CD4-positive, alpha-beta T cell (primary cell): ENCODE results near the gene CNNM2. TPM values are rescaled to one million over a fixed set of nuclear protein-coding genes. Genes with fewer than 3 reads are reported as not detected.

ENCODE experiments used
- ATAC-seq: fragments of 200-7000 bp; cut with Tn5 transposase; one replicate; pipeline ENCODE4 v1.10.0; 2022; ENCODE audit warnings: mild to moderate bottlenecking; ENCODE audit not compliant: poor library complexity
- CTCF ChIA-PET: fragments of 350-600 bp; sonication (Branson Sonifier 250); formaldehyde crosslinking; loops from one replicate; lab custom pipeline; 2021; ENCODE audit warnings: antibody characterized with exemption, inconsistent platforms; lab: Charles Lee
- POLR2A ChIA-PET: fragments of 350-600 bp; sonication (Branson Sonifier 250); formaldehyde crosslinking; loops from one replicate; lab custom pipeline; 2021; ENCODE audit warnings: antibody characterized with exemption, inconsistent platforms; lab: Charles Lee
- DNase-seq, 14 experiments: peaks; one replicate each; pipeline ENCODE4 v3.0.0-alpha.2; 2013 to 2020; ENCODE audit warnings: mixed read lengths in 2 of 14
- H3K27ac ChIP-seq, 2 donors: one replicate each; pipeline versions ENCODE4 v1.5.1 to v1.7.0; 2013; ENCODE audit warnings: low read length in 2 of 2, low read depth in 1 of 2, mild to moderate bottlenecking in 1 of 2
- H3K27me3 ChIP-seq, 2 experiments: 1 replicate in 1 of 2; 2 replicates in 1 of 2; pipeline versions ENCODE4 v1.6.1 to v1.7.0; 2013; ENCODE audit warnings: low read length in 2 of 2, control low read depth in 1 of 2, mild to moderate bottlenecking in 1 of 2, moderate library complexity in 1 of 2; ENCODE audit not compliant: insufficient read depth in 2 of 2, control insufficient read depth in 1 of 2
- H3K36me3 ChIP-seq: one replicate; pipeline ENCODE4 v1.6.1; 2013; ENCODE audit warnings: low read length, control low read depth; ENCODE audit not compliant: insufficient read depth
- H3K4me1 ChIP-seq: one replicate; pipeline ENCODE4 v1.6.1; 2013; ENCODE audit warnings: low read length, control low read depth; ENCODE audit not compliant: insufficient read depth
- H3K4me3 ChIP-seq: one replicate; pipeline ENCODE4 v1.5.1; 2013; ENCODE audit warnings: mild to moderate bottlenecking, low read length, moderate library complexity
- H3K9me3 ChIP-seq, 2 experiments: 1 replicate in 1 of 2; 2 replicates in 1 of 2; pipeline versions ENCODE4 v1.6.1 to v1.7.0; 2013; ENCODE audit warnings: low read length in 2 of 2, mild to moderate bottlenecking in 2 of 2, control low read depth in 1 of 2, moderate library complexity in 1 of 2; ENCODE audit not compliant: control insufficient read depth in 1 of 2, insufficient read depth in 1 of 2
- H3K27ac Mint-ChIP-seq: one replicate; pipeline ENCODE4 v1.8.0; 2020; ENCODE audit warnings: mixed read lengths
- H3K27me3 Mint-ChIP-seq: one replicate; pipeline ENCODE4 v1.8.0; 2021; ENCODE audit warnings: mixed read lengths
- H3K36me3 Mint-ChIP-seq: one replicate; pipeline ENCODE4 v1.8.0; 2021; ENCODE audit warnings: low read depth, mixed read lengths
- H3K4me1 Mint-ChIP-seq: one replicate; pipeline ENCODE4 v1.8.0; 2021; ENCODE audit warnings: low read depth, mixed read lengths
- H3K4me3 Mint-ChIP-seq: one replicate; pipeline ENCODE4 v1.8.0; 2020; ENCODE audit warnings: mild to moderate bottlenecking, mixed read lengths
- H3K9me3 Mint-ChIP-seq: one replicate; pipeline ENCODE4 v1.8.0; 2020; ENCODE audit warnings: mixed read lengths
- CTCF ChIP-seq: fragments of 200-600 bp; IDR thresholded peaks from one replicate; pipeline ENCODE4 v1.8.0; 2022; ENCODE audit warnings: antibody characterized with exemption, mild to moderate bottlenecking
- intact Hi-C, 2 experiments: fragments of 100-400 bp; cut with DNase I in 1 of 2; cut with micrococcal nuclease in 1 of 2; formaldehyde crosslinking; loops; one replicate each; pipeline versions ENCODE4 v1.15.1 to v1.9.0; 2023 to 2025; cut with DNase I, micrococcal nuclease
- total RNA-seq, 174 experiments: library from RNA in 2 of 174; stranded (reverse) in 2 of 174; gene quantifications; one replicate each; pipeline ENCODE4 v1.2.3 and lab custom pipeline; 2021 to 2026

The CNNM2 gene
- total RNA-seq, 2 experiments from 2014 or later = 8.4 to 8.9 TPM

GRCh38 chr10:102919992-102920739 lies 2.1 kb downstream of the CNNM2 start:
- Histone ChIP-seq H3K9me3 (no peaks in the 10 kb centered on the region), H3K27ac (no peak overlapping the region), H3K36me3 (no peaks in the 10 kb centered on the region), H3K4me1 (peaks cover 34% of the 10 kb centered on the region), H3K4me3 (peak overlapping the region; percentile 92), H3K27me3 (no peaks in the 10 kb centered on the region)
- no peaks in the 10 kb centered on the region for H3K9me3 Mint-ChIP-seq
- ATAC-seq (no peak), DNase-seq (no peak)
- peak overlapping the region; percentile 91 for H3K4me3 Mint-ChIP-seq
- TF ChIP-seq CTCF = no peak
- peak overlapping the region; percentile 70 for H3K27ac Mint-ChIP-seq
- peaks cover 6% of the 10 kb centered on the region for H3K27me3 Mint-ChIP-seq
- POLR2A ChIA-PET = no interaction called here
- CTCF ChIA-PET = no interaction called here
- peaks cover 15% of the 10 kb centered on the region for H3K36me3 Mint-ChIP-seq
- peaks cover 74% of the 10 kb centered on the region for H3K4me1 Mint-ChIP-seq
- intact Hi-C loops = loop anchor here (2.0 to 5.0 kb wide), 8 partner anchors 65 to 768 kb away; partner anchors contain the start of genes WBP1L (in 2 of the 2), ACTR1A (in 1 of the 2), BORCS7 (in 1 of the 2) and NOLC1 (in 1 of the 2)

- Mint-ChIP-seq H3K27me3 (no peaks in the 10 kb centered on the region), H3K4me1 (peaks cover 61% of the 10 kb centered on the region), H3K4me3 (peak overlapping the region; percentile 18), H3K27ac (no peak overlapping the region), H3K36me3 (peaks cover 21% of the 10 kb centered on the region), H3K9me3 (no peaks in the 10 kb centered on the region)
- Histone ChIP-seq H3K27me3 (no peaks in the 10 kb centered on the region), H3K4me1 (peaks cover 17% of the 10 kb centered on the region), H3K36me3 (peaks cover 2% of the 10 kb centered on the region), H3K9me3 (no peaks in the 10 kb centered on the region), H3K27ac (no peak overlapping the region), H3K4me3 (no peak overlapping the region)
- POLR2A ChIA-PET = interaction anchor here (0.6 kb wide), 1 partner anchor 802 kb away, joined by 3 read pairs; no protein-coding TSS in a partner anchor
- CTCF ChIA-PET = no interaction called here
- DNase-seq = no peak
- no peak for TF ChIP-seq CTCF
- no peak for ATAC-seq
- intact Hi-C loops = no loop called here
Measured at GRCh38 chr10:102923601-102924000, 5.5 kb downstream of the CNNM2 start.

GRCh38 chr10:102926842-102927241 lies 8.7 kb downstream of the CNNM2 start:
- ChIA-PET CTCF (interaction anchor here (1.5 kb wide), 1 partner anchor 10 kb away, joined by 4 read pairs; no protein-coding TSS in a partner anchor), POLR2A (no interaction called here)
- Histone ChIP-seq H3K36me3 (peaks cover 2% of the 10 kb centered on the region), H3K4me1 (no peaks in the 10 kb centered on the region), H3K27ac (no peak overlapping the region), H3K27me3 (no peaks in the 10 kb centered on the region), H3K4me3 (no peak overlapping the region), H3K9me3 (no peaks in the 10 kb centered on the region)
- Mint-ChIP-seq H3K9me3 (no peaks in the 10 kb centered on the region), H3K36me3 (peaks cover 20% of the 10 kb centered on the region), H3K27me3 (no peaks in the 10 kb centered on the region), H3K27ac (no peak overlapping the region), H3K4me3 (no peak overlapping the region), H3K4me1 (peaks cover 33% of the 10 kb centered on the region)
- intact Hi-C loops = no loop called here
- ATAC-seq (no peak), DNase-seq (no peak)
- TF ChIP-seq CTCF = no peak
